Thyroid gland (tissue), 4 donors: Measurements from ENCODE around the gene SCO2. TPM values are rescaled to one million over a fixed set of nuclear protein-coding genes. Genes with fewer than 3 reads are reported as not detected.

Experiments used
- DNase-seq, 2 donors: peaks; one replicate each; pipeline ENCODE4 v3.0.0-alpha.2; 2019
- H3K27ac ChIP-seq, 3 donors: fragments of 200-600 bp; sonication (generic); 1 replicate in 2 of 3; 2 replicates in 1 of 3; pipeline ENCODE4 v1.5.1; 2016 to 2019; ENCODE audit warnings: mild to moderate bottlenecking in 1 of 3, moderate library complexity in 1 of 3
- H3K27me3 ChIP-seq: fragments of 200-600 bp; sonication (generic); one replicate; pipeline ENCODE4 v1.5.1; 2019
- H3K36me3 ChIP-seq, 2 donors: fragments of 200-600 bp; sonication (generic); one replicate each; pipeline ENCODE4 v1.5.1; 2016 to 2019
- H3K4me1 ChIP-seq, 2 donors: fragments of 200-600 bp; sonication (generic); one replicate each; pipeline ENCODE4 v1.5.1; 2017 to 2019
- H3K4me3 ChIP-seq, 3 donors: fragments of 200-600 bp; sonication (generic); replicated peaks in 1 of 3; 1 replicate in 2 of 3; 2 replicates in 1 of 3; pipeline ENCODE4 v1.5.1; 2016; ENCODE audit warnings: mild to moderate bottlenecking in 1 of 3
- H3K9me3 ChIP-seq: fragments of 200-600 bp; sonication (generic); one replicate; pipeline ENCODE4 v1.5.1; 2017
- POLR2A ChIP-seq, 2 donors: fragments of 450-650 bp; IDR thresholded peaks; one replicate each; pipeline ENCODE4 v1.6.1; 2017; ENCODE audit warnings: antibody characterized with exemption in 2 of 2, mild to moderate bottlenecking in 2 of 2, moderate library complexity in 1 of 2
- WGBS, 2 donors: methylation state at CpG; one replicate each; pipeline ENCODE4 v1.1.5; 2017; 5-methylcytosine and 5-hydroxymethylcytosine counted together
- intact Hi-C: fragments of 100-400 bp; cut with DNase I; formaldehyde crosslinking; loops from one replicate; pipeline ENCODE4 v1.15.1; 2023
- total RNA-seq, 4 donors: library from RNA; depleted of rRNA; stranded (reverse); fragments of >200 nt; gene quantifications; one replicate each; pipeline ENCODE4 v1.2.3, GENCODE V29; 2016
- TF ChIP-seq, protein P1 (sequence below), 6 experiments: fragments of 200-600 bp in 3 of 6; fragments of 450-650 bp in 3 of 6; sonication (generic) in 3 of 6; IDR thresholded peaks; one replicate each; pipeline ENCODE4 v1.5.1; 2016 to 2019; ENCODE audit warnings: antibody characterized with exemption in 6 of 6, mild to moderate bottlenecking in 2 of 6, inconsistent platforms in 1 of 6, moderate library complexity in 1 of 6

SCO2 gene
- total RNA-seq, 4 donors from 2014 or later, result 2.6 to 5.5 (median 2.9) TPM; not detected in 1

DNA sequence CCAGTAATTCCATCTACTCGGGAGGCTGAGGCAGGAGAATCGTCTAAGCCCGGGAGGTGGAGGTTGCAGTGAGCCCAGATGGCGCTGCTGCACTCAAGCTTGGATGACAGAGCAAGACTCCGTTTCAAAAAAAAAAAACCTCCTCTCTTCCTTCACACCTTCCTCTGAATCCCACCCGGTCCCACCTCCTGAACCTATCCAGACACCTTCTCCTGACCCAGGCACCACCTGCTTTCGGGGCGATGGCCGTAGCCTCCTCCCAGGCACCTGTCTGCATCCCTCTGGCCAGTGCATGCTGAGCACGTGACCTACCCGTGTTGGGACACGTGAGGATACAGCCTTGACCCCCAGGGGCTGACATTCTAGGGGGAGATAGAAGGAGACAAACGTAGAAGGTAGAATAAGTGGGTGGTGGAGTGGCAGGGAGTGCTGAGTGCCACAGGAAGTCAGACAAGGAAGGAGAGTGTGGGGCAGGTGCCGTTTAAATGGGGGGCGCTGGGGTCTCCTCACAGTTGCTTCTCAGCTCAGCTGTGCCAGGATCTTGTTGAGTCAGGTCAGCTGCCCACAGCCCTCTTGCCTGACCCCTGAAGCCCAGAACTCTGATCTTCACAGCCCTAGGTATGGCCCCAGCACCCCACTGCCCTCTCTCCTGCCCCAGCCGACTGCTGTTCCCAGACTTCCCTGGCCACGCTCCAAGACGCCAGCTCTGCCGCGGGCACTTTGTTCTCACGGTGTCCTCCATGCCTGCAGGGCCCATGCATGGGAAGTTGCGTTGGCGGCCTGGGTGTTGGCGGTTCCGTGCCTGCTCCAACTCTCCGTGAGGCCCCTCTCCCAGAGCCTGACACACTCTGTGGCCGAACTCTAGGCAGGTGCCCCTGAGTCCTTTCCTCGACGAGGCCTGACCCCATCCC is 39.9 kb downstream of the SCO2 start:
- Histone ChIP-seq H3K27ac (peak overlapping the region; percentile 80 to 92 (median 86)), H3K27me3 (no peaks in the 10 kb centered on the region), H3K4me1 (peaks cover 48 to 73% of the 10 kb centered on the region in 2 donors), H3K9me3 (no peaks in the 10 kb centered on the region), H3K36me3 (no peaks in the 10 kb centered on the region), H3K4me3 (no peak overlapping the region)
- TF ChIP-seq POLR2A (IDR thresholded peaks at IDR 0.05), result no peak
- TF ChIP-seq, protein P1, sequence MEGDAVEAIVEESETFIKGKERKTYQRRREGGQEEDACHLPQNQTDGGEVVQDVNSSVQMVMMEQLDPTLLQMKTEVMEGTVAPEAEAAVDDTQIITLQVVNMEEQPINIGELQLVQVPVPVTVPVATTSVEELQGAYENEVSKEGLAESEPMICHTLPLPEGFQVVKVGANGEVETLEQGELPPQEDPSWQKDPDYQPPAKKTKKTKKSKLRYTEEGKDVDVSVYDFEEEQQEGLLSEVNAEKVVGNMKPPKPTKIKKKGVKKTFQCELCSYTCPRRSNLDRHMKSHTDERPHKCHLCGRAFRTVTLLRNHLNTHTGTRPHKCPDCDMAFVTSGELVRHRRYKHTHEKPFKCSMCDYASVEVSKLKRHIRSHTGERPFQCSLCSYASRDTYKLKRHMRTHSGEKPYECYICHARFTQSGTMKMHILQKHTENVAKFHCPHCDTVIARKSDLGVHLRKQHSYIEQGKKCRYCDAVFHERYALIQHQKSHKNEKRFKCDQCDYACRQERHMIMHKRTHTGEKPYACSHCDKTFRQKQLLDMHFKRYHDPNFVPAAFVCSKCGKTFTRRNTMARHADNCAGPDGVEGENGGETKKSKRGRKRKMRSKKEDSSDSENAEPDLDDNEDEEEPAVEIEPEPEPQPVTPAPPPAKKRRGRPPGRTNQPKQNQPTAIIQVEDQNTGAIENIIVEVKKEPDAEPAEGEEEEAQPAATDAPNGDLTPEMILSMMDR (IDR thresholded peaks at IDR 0.05), result no peak
- intact Hi-C loops, result no loop called here
- peak; percentile 89 to 90 for DNase-seq
- WGBS, 2 donors, result 57 to 61% methylated on average over 25 to 28 of the region's 29 CpGs

DNA sequence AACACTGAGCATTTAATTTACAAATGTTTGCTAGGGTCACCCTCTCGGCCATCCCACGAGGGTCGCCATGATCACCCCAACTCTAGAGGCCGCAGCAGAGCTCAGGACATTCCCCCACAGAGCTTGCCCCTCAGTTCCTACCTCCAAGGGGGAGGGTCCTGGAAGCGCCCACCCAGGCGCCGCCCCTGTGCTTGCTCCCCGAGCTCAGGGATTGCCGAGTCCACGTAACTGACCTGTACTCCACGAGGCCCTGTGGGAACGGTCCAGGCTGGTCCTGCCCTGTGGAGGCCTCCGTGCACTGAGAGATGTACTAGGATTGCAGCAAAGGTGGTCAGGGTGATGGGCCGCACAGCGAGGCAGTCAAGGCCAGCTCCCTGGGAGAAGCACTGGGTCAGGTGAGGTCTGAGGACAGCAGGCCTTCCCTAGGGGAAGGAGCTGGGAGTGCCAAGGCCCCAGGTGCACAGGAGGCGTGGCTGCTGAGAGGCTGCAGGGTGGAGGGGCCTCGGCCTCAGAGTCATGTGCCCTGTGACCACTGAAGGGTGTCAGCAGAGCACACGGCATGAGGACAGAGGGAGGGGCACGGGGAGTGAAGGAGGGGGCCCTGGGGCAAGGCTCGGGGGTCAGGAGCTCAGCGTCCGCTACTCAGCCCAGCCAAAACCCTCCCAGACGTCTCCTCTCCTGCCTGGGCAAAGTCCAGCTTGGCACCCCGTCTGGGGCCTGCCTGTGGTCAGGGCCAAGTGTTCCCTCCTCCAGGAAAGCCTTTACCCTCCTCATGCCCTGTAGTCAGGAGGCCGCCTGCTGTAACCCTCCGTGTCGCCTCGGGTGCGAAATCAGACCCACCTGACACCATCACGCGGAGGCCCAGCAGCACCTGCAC is 41.2 kb downstream of the SCO2 start:
- peak; percentile 96 to 98 for DNase-seq
- 33 to 67% methylated on average over 6 to 22 of the region's 31 CpGs for WGBS, 2 donors
- Histone ChIP-seq H3K27me3 (no peaks in the 10 kb centered on the region), H3K9me3 (no peaks in the 10 kb centered on the region), H3K36me3 (no peaks in the 10 kb centered on the region), H3K4me3 (no peak overlapping the region), H3K27ac (peak overlapping the region; percentile 80 to 92 (median 86)), H3K4me1 (peaks cover 57 to 77% of the 10 kb centered on the region in 2 donors)
- intact Hi-C loops, result no loop called here
- TF ChIP-seq POLR2A (IDR thresholded peaks at IDR 0.05), result peak in 1 of 2 donors; percentile 77
- TF ChIP-seq, protein P1 (IDR thresholded peaks at IDR 0.05), result peak in 3 of 6 experiments; percentile 12 to 36 (median 30)

DNA sequence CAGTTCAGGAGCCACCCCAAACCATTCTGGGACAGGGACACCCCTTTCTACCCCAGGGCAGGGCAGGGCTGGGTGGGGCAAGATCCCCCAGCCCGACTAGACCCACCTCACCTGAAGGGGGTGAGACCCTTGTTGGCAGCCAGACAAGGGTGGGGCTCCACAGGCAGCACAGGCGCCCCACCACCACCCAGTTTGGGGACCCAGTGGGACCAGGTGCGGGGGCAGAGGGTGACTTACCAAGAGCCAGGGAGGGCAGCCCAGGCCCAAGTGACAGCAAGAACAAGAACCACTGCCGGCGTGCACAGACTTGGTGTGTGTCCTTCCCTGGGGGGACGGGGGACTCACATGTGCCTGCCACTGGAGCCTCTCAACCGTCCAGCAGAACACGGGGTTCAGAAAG is 41.8 kb downstream of the SCO2 start:
- 82 to 89% methylated on average over 5 to 6 of the region's 8 CpGs for WGBS, 2 donors
- intact Hi-C loops, result no loop called here
- H3K27me3 ChIP-seq, result no peaks in the 10 kb centered on the region
- DNase-seq, result no peak
- TF ChIP-seq, protein P1 (IDR thresholded peaks at IDR 0.05), result no peak
- no peak for TF ChIP-seq POLR2A (IDR thresholded peaks at IDR 0.05)
- no peaks in the 10 kb centered on the region for H3K9me3 ChIP-seq
- no peak overlapping the region for H3K4me3 ChIP-seq
- no peaks in the 10 kb centered on the region for H3K36me3 ChIP-seq
- peak overlapping the region; percentile 80 to 92 (median 86) for H3K27ac ChIP-seq
- H3K4me1 ChIP-seq, result peaks cover 58 to 77% of the 10 kb centered on the region in 2 donors

DNA sequence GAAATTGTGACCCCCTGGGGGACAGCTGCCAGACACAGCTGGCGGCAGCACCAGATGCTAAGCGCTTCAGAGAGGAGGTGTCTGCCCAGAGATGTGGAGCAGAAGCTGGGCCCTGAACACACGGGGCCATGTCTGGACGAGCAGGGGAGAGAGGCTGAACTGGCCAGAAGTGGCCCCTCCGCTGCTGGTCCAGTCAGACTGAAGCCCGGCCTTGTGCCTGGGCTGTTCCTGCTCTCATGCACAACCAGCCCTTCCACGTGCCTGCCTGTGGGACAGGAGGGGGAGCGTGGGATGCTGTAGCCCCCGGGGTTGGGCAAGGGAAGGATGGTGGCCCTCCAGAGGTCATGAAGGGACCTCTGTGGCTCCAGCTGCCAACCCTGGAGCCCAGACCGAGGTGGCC is 42.3 kb downstream of the SCO2 start:
- TF ChIP-seq, protein P1 (IDR thresholded peaks at IDR 0.05), result no peak
- no peak for TF ChIP-seq POLR2A (IDR thresholded peaks at IDR 0.05)
- intact Hi-C loops, result no loop called here
- H3K9me3 ChIP-seq, result no peaks in the 10 kb centered on the region

More for the DNA sequence above, 42.3 kb downstream of the SCO2 start:
- H3K27me3 ChIP-seq, result no peaks in the 10 kb centered on the region
- peaks cover 58 to 76% of the 10 kb centered on the region in 2 donors for H3K4me1 ChIP-seq
- H3K36me3 ChIP-seq, result no peaks in the 10 kb centered on the region
- peak overlapping the region in 1 of 3 donors; percentile 54 for H3K4me3 ChIP-seq
- DNase-seq, result no peak
- peak overlapping the region; percentile 80 to 92 (median 86) for H3K27ac ChIP-seq
- WGBS, 2 donors, result 79 to 90% methylated on average over 6 to 8 of the region's 10 CpGs
